ENCODE measurements around the gene SCN4A. TPM values are rescaled to one million over a fixed set of nuclear protein-coding genes. Genes with fewer than 3 reads are reported as not detected.

The SCN4A gene
- total RNA-seq, 2 donors from 2014 or later: 0.07 to 0.27 TPM

DNA sequence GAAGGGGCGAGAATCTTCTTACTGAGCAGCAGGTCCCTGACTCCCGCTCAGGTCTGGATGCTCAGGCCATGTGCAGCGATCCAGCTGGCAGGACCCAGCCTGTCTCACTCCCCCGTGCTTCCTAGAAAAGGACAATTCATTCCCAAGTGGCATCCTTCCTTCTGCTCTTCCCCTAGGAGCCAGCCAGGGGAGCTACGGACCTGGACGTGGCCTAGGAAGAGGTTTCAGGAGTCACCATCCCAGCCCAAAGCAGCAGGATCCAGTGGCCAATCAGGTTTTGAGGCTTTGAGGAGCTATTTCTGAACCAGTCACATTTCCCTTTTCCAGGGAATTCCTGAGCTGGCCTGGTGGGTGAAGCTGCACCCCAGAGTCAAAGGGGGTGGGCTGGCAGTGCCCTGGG, 32.8 kb downstream of the SCN4A start:
- no peak for DNase-seq
- no peaks in the 10 kb centered on the region for H3K27me3 ChIP-seq
- no peak overlapping the region for H3K27ac ChIP-seq
- TF ChIP-seq, protein P1, sequence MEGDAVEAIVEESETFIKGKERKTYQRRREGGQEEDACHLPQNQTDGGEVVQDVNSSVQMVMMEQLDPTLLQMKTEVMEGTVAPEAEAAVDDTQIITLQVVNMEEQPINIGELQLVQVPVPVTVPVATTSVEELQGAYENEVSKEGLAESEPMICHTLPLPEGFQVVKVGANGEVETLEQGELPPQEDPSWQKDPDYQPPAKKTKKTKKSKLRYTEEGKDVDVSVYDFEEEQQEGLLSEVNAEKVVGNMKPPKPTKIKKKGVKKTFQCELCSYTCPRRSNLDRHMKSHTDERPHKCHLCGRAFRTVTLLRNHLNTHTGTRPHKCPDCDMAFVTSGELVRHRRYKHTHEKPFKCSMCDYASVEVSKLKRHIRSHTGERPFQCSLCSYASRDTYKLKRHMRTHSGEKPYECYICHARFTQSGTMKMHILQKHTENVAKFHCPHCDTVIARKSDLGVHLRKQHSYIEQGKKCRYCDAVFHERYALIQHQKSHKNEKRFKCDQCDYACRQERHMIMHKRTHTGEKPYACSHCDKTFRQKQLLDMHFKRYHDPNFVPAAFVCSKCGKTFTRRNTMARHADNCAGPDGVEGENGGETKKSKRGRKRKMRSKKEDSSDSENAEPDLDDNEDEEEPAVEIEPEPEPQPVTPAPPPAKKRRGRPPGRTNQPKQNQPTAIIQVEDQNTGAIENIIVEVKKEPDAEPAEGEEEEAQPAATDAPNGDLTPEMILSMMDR (IDR thresholded peaks at IDR 0.05): no peak
- no peak overlapping the region for H3K4me3 ChIP-seq
- intact Hi-C loops (cut with DNase I): no loop called here
- no peaks in the 10 kb centered on the region for H3K4me1 ChIP-seq
- H3K36me3 ChIP-seq: no peaks in the 10 kb centered on the region
- no peak overlapping the region for H3K9ac ChIP-seq (ENCODE audit: low read depth in 2 of 2, low read length in 2 of 2)
- H3K9me3 ChIP-seq: no peaks in the 10 kb centered on the region

GRCh38 chr17:63939401-63939800, 33.3 kb downstream of the SCN4A start:
- Histone ChIP-seq H3K27me3 (no peaks in the 10 kb centered on the region), H3K36me3 (no peaks in the 10 kb centered on the region), H3K27ac (no peak overlapping the region), H3K9me3 (no peaks in the 10 kb centered on the region), H3K9ac (ENCODE audit: low read depth in 2 of 2, low read length in 2 of 2) (no peak overlapping the region), H3K4me3 (no peak overlapping the region), H3K4me1 (no peaks in the 10 kb centered on the region)
- DNase-seq: no peak
- TF ChIP-seq, protein P1 (IDR thresholded peaks at IDR 0.05): no peak
- intact Hi-C loops (cut with DNase I): no loop called here

GRCh38 chr17:63937920-63938319, 34.8 kb downstream of the SCN4A start:
- intact Hi-C loops (cut with DNase I): no loop called here
- Histone ChIP-seq H3K4me3 (no peak overlapping the region), H3K36me3 (no peaks in the 10 kb centered on the region), H3K9me3 (no peaks in the 10 kb centered on the region), H3K4me1 (no peaks in the 10 kb centered on the region), H3K9ac (ENCODE audit: low read depth in 2 of 2, low read length in 2 of 2) (no peak overlapping the region), H3K27ac (no peak overlapping the region), H3K27me3 (no peaks in the 10 kb centered on the region)
- DNase-seq: no peak
- TF ChIP-seq, protein P1 (IDR thresholded peaks at IDR 0.05): no peak

DNA sequence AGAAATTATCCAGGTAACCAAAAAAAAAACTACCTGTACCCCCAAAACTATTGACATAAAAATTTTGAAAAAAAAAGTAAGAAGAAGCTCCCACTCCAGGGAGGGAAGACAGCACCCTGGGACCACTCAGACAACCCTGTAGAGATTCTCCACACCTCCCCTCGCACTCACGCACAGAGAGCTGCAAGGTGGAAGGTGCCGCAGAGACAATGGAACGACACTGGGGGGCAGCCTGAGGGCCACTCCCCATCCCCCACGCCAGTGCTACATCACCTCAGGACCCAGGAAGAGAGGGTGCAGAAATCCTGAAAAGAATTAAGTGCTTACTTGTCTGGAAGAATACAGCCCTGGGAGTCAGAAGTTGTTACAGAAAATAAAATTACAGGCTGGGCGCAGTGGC, 35.4 kb downstream of the SCN4A start:
- Histone ChIP-seq H3K27me3 (no peaks in the 10 kb centered on the region), H3K9me3 (no peaks in the 10 kb centered on the region), H3K4me1 (no peaks in the 10 kb centered on the region), H3K27ac (no peak overlapping the region), H3K9ac (ENCODE audit: low read depth in 2 of 2, low read length in 2 of 2) (no peak overlapping the region), H3K36me3 (no peaks in the 10 kb centered on the region), H3K4me3 (no peak overlapping the region)
- DNase-seq: no peak
- intact Hi-C loops (cut with DNase I): no loop called here
- TF ChIP-seq, protein P1 (IDR thresholded peaks at IDR 0.05): no peak

- no peak overlapping the region for H3K9ac ChIP-seq (ENCODE audit: low read depth in 2 of 2, low read length in 2 of 2)
- no peaks in the 10 kb centered on the region for H3K36me3 ChIP-seq
- H3K9me3 ChIP-seq: no peaks in the 10 kb centered on the region
- no peak for DNase-seq
- no peak overlapping the region for H3K4me3 ChIP-seq
- no peak overlapping the region for H3K27ac ChIP-seq
- TF ChIP-seq, protein P1 (IDR thresholded peaks at IDR 0.05): no peak
- H3K4me1 ChIP-seq: no peaks in the 10 kb centered on the region
- intact Hi-C loops (cut with DNase I): no loop called here
- H3K27me3 ChIP-seq: no peaks in the 10 kb centered on the region
These were observed 38.3 kb downstream of the SCN4A start for GRCh38 chr17:63934183-63935112.
